ENCODE results near the gene LRRC9. TPM values are rescaled to one million over a fixed set of nuclear protein-coding genes. Genes with fewer than 3 reads are reported as not detected.

The LRRC9 gene
- total RNA-seq, 2 experiments from 2014 or later = not detected

DNA sequence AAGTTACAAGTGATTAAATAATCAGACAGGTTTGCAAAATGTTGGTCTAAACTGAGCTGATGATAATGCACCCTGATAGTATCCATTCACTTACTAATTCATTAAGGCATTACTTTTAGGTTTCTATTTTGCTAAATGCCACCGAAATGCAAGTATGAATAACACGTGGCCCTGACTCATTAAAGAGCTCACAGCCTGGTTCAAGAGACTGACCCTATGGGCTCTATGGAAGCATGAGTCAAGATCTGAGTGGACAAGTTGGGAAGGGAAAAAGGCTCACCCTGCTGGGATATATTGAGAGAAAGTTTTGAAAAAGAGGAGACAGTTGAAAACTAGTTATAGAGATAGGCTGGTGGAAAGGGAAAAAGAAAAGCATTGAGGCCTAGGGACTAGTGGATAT is 14.8 kb upstream of the LRRC9 start:
- H3K36me3 Mint-ChIP-seq (ENCODE audit: low read depth) = no peaks in the 10 kb centered on the region
- POLR2A ChIA-PET = no interaction called here
- no peaks in the 10 kb centered on the region for H3K4me1 Mint-ChIP-seq (ENCODE audit: low read depth)
- CTCF ChIA-PET = interaction anchor here (0.6 kb wide), 1 partner anchor 598 kb away, joined by 3 read pairs; no protein-coding TSS in a partner anchor
- intact Hi-C loops (cut with micrococcal nuclease) = no loop called here
- DNase-seq = no peak
- TF ChIP-seq, protein P1, sequence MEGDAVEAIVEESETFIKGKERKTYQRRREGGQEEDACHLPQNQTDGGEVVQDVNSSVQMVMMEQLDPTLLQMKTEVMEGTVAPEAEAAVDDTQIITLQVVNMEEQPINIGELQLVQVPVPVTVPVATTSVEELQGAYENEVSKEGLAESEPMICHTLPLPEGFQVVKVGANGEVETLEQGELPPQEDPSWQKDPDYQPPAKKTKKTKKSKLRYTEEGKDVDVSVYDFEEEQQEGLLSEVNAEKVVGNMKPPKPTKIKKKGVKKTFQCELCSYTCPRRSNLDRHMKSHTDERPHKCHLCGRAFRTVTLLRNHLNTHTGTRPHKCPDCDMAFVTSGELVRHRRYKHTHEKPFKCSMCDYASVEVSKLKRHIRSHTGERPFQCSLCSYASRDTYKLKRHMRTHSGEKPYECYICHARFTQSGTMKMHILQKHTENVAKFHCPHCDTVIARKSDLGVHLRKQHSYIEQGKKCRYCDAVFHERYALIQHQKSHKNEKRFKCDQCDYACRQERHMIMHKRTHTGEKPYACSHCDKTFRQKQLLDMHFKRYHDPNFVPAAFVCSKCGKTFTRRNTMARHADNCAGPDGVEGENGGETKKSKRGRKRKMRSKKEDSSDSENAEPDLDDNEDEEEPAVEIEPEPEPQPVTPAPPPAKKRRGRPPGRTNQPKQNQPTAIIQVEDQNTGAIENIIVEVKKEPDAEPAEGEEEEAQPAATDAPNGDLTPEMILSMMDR (IDR thresholded peaks at IDR 0.05) = no peak
- no peak overlapping the region for H3K27ac Mint-ChIP-seq
- ATAC-seq = no peak
- H3K9me3 Mint-ChIP-seq = peaks cover 2% of the 10 kb centered on the region
- H3K27me3 Mint-ChIP-seq = peaks cover 9% of the 10 kb centered on the region
- H3K4me3 Mint-ChIP-seq = no peak overlapping the region

DNA sequence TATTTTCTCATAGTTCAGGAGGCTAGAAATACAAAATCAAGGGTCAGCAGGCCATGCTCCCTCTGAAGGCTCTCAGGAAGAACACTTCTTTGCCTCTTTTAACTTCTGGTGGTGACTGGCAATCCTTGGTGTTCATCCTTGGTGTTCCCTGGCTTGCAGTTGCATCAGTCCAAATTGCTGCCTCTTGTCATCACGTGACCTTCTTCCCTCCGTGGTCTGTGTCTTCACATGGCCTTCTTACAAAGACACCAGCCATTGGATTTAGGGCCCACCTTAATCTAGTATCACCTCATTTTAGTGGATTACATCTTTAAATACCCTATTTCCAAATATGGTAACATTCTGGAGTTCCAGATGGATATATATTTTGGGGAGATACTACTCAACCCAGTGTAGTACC is 7.5 kb upstream of the LRRC9 start:
- ChIA-PET CTCF (no interaction called here), POLR2A (no interaction called here)
- ATAC-seq (no peak), DNase-seq (no peak)
- Mint-ChIP-seq H3K36me3 (ENCODE audit: low read depth) (no peaks in the 10 kb centered on the region), H3K9me3 (no peaks in the 10 kb centered on the region), H3K4me1 (ENCODE audit: low read depth) (no peaks in the 10 kb centered on the region), H3K27me3 (peaks cover 18% of the 10 kb centered on the region), H3K4me3 (no peak overlapping the region), H3K27ac (no peak overlapping the region)
- intact Hi-C loops (cut with micrococcal nuclease) = no loop called here
- TF ChIP-seq, protein P1 (IDR thresholded peaks at IDR 0.05) = no peak

DNA sequence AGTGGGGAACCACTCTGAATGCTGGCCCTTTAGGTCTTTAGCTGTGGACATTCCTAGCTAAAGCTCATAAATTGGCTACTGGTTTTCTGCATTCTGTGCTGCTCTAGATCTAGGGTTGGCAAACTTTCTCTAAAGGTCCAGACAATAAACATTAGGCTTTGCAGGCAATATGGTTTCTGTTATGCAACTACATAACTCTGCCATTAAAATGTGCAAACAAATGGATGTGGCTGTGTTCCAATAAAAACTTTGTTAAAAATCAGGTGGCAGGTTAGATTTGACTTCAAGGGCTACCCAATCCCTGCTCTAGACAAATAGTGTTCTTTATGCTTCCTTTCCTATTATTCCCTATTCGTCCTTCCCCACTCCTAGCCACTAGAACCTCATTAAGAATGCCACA is 6.8 kb upstream of the LRRC9 start:
- Mint-ChIP-seq H3K4me1 (ENCODE audit: low read depth) (no peaks in the 10 kb centered on the region), H3K27me3 (peaks cover 18% of the 10 kb centered on the region), H3K27ac (no peak overlapping the region), H3K9me3 (no peaks in the 10 kb centered on the region), H3K36me3 (ENCODE audit: low read depth) (no peaks in the 10 kb centered on the region), H3K4me3 (no peak overlapping the region)
- no peak for ATAC-seq
- DNase-seq = no peak
- POLR2A ChIA-PET = interaction anchor here (0.7 kb wide), 1 partner anchor 11 kb away, joined by 4 read pairs; no protein-coding TSS in a partner anchor
- TF ChIP-seq, protein P1 (IDR thresholded peaks at IDR 0.05) = no peak
- CTCF ChIA-PET = no interaction called here
- intact Hi-C loops (cut with micrococcal nuclease) = no loop called here

DNA sequence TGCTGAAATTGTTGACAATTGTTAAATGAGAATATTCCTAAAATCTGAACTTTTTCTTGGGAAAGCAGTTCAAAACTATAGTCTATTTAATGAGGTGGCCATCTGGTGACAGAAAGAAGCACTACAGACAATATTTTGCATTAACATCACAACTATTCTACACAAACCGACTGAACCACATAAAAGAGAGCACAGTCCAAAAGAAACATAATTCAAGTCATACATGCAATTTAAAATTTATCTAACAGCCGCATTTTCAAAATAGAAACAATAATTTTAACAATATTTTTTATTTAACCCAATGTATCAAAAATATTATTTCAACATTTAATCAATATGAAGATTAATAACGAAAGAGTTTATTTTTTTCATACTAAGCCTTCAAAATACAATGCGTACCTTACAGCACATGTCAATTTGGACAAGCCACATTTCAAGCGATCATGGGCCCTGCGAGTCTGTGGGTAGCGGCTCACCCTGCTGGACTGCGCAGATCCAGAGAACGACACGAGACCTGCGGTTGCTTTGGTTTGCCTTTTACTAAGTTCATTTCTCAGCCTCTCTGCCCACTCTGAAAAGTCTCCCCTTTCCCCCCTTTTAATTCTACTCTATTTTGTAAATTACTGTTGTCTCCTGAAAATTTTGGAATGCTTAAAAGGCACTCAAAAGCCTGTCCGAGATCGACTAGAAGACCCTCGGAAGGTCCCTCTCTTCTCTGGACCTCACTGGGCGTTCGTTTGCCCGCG is 947 bp upstream of the LRRC9 start:
- ChIA-PET POLR2A (no interaction called here), CTCF (interaction anchor here (1.1 to 2.8 kb wide), 4 partner anchors 21 to 411 kb away, joined by 3 to 14 read pairs (median 4); no protein-coding TSS in a partner anchor)
- ATAC-seq (peak; percentile 60), DNase-seq (peak; percentile 63)
- intact Hi-C loops (cut with micrococcal nuclease) = no loop called here
- Mint-ChIP-seq H3K27me3 (peaks cover 27% of the 10 kb centered on the region), H3K27ac (peak overlapping the region; percentile 36), H3K9me3 (no peaks in the 10 kb centered on the region), H3K4me3 (peak overlapping the region; percentile 73), H3K4me1 (ENCODE audit: low read depth) (peaks cover 8% of the 10 kb centered on the region), H3K36me3 (ENCODE audit: low read depth) (no peaks in the 10 kb centered on the region)
- TF ChIP-seq, protein P1 (IDR thresholded peaks at IDR 0.05) = peak; percentile 69

DNA sequence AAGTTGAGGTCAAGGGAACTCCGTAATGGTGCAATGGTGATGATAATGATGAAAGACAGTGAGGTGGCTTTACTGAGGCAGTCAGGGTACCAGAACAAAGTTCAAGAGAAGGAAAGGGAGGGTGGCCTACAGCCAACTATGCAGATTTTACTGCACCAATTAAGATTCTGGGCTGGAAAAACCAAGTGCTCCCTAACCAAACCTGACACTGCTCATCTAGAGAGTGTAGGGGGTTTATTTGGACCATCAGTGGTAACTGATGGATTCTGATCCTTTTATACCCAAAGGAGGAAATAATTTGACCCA is 387 bp downstream of the LRRC9 start:
- H3K9me3 Mint-ChIP-seq = no peaks in the 10 kb centered on the region
- intact Hi-C loops (cut with micrococcal nuclease) = no loop called here
- POLR2A ChIA-PET = no interaction called here
- peaks cover 25% of the 10 kb centered on the region for H3K27me3 Mint-ChIP-seq
- CTCF ChIA-PET = no interaction called here
- TF ChIP-seq, protein P1 (IDR thresholded peaks at IDR 0.05) = no peak
- no peaks in the 10 kb centered on the region for H3K36me3 Mint-ChIP-seq (ENCODE audit: low read depth)
- ATAC-seq = peak; percentile 15
- no peak for DNase-seq
- no peak overlapping the region for H3K27ac Mint-ChIP-seq
- peaks cover 8% of the 10 kb centered on the region for H3K4me1 Mint-ChIP-seq (ENCODE audit: low read depth)
- peak overlapping the region; percentile 73 for H3K4me3 Mint-ChIP-seq

Measured in activated CD8-positive, alpha-beta T cell treated with anti-CD3 and anti-CD28 coated beads for 36 hours (primary cell).